SK-N-SH (cell line): ENCODE data around the gene IL2RG. TPM values are rescaled to one million over a fixed set of nuclear protein-coding genes. Genes with fewer than 3 reads are reported as not detected.

ENCODE experiments used
- CTCF ChIA-PET: fragments of 300-600, 350-600 bp; formaldehyde crosslinking; extraction: SDS; loops from one replicate; lab custom pipeline; 2021; lab: Yijun Ruan, JAX
- POLR2A ChIA-PET: fragments of 350-600 bp; sonication (Branson Sonifier 250); formaldehyde crosslinking; extraction: SDS; loops from one replicate; lab custom pipeline; 2020; ENCODE audit warnings: antibody characterized with exemption, inconsistent platforms; lab: Yijun Ruan, JAX
- DNase-seq: peaks from one replicate; pipeline ENCODE4 v3.0.0; 2012
- H2AFZ ChIP-seq: fragments of 200-600 bp; sonication (generic); 2 replicates; pipeline ENCODE4 v1.8.1; 2016; ENCODE audit warnings: antibody characterized with exemption, mild to moderate bottlenecking, low read depth
- H3F3A ChIP-seq: fragments of 200-600 bp; sonication (generic); replicated peaks from 2 replicates; pipeline ENCODE3; 2016; ENCODE audit warnings: antibody characterized with exemption, mild to moderate bottlenecking; ENCODE audit not compliant: insufficient read depth
- H3K27ac ChIP-seq, 2 experiments: fragments of 200-500 bp in 1 of 2; fragments of 200-600 bp in 1 of 2; sonication (Bioruptor generic) in 1 of 2; sonication (generic), shearing (Covaris generic) in 1 of 2; 2 replicates each; pipeline versions ENCODE4 v1.5.1 to v1.6.1; 2014 to 2016; ENCODE audit warnings: low read depth in 2 of 2, inconsistent platforms in 1 of 2, low read length in 1 of 2, mild to moderate bottlenecking in 1 of 2, mixed read lengths in 1 of 2
- H3K27me3 ChIP-seq: fragments of 200-600 bp; sonication (generic), shearing (Covaris generic); 2 replicates; pipeline ENCODE4 v1.6.1; 2016; ENCODE audit warnings: mixed run types; ENCODE audit not compliant: insufficient read depth
- H3K36me3 ChIP-seq, 2 experiments: fragments of 200-500 bp in 1 of 2; fragments of 200-600 bp in 1 of 2; sonication (Bioruptor generic) in 1 of 2; sonication (generic) in 1 of 2; replicated peaks in 1 of 2; 2 replicates each; pipeline versions ENCODE3 to v1.5.1; 2014 to 2016; ENCODE audit warnings: low read length in 1 of 2, mild to moderate bottlenecking in 1 of 2; ENCODE audit not compliant: insufficient read depth in 2 of 2, control insufficient read depth in 1 of 2
- H3K4me1 ChIP-seq, 2 experiments: fragments of 200-500 bp in 1 of 2; fragments of 200-600 bp in 1 of 2; sonication (Bioruptor generic) in 1 of 2; sonication (generic), shearing (Covaris generic) in 1 of 2; 2 replicates each; pipeline versions ENCODE4 v1.5.1 to v1.6.1; 2014 to 2016; ENCODE audit warnings: low read depth in 1 of 2, low read length in 1 of 2, mixed run types in 1 of 2; ENCODE audit not compliant: insufficient read depth in 2 of 2, control insufficient read depth in 1 of 2
- H3K4me2 ChIP-seq: fragments of 200-600 bp; sonication (generic), shearing (Covaris generic); 2 replicates; pipeline ENCODE4 v1.6.1; 2017; ENCODE audit warnings: mixed run types
- H3K4me3 ChIP-seq, 2 experiments: fragments of 200-500 bp in 1 of 2; fragments of 200-600 bp in 1 of 2; sonication (Bioruptor generic) in 1 of 2; sonication (generic), shearing (Covaris generic) in 1 of 2; 2 replicates each; pipeline versions ENCODE4 v1.5.1 to v1.8.1; 2014 to 2016; ENCODE audit warnings: low read depth in 2 of 2, inconsistent platforms in 1 of 2, low read length in 1 of 2, mild to moderate bottlenecking in 1 of 2, mixed read lengths in 1 of 2, moderate library complexity in 1 of 2
- H3K79me2 ChIP-seq: fragments of 200-600 bp; sonication (generic); 2 replicates; pipeline ENCODE4 v1.8.1; 2017; ENCODE audit warnings: mild to moderate bottlenecking; ENCODE audit not compliant: insufficient read depth
- H3K9ac ChIP-seq: fragments of 200-600 bp; sonication (generic); 2 replicates; pipeline ENCODE4 v1.6.1; 2017; ENCODE audit warnings: mixed run types
- H3K9me2 ChIP-seq: fragments of 200-600 bp; sonication (generic); 2 replicates; pipeline ENCODE4 v1.6.1; 2017; ENCODE audit warnings: mixed run types
- H3K9me3 ChIP-seq: fragments of 200-600 bp; sonication (generic); 2 replicates; pipeline ENCODE4 v1.6.1; 2017; ENCODE audit warnings: mixed run types, mild to moderate bottlenecking, moderate library complexity
- H4K20me1 ChIP-seq: fragments of 200-600 bp; sonication (generic); 2 replicates; pipeline ENCODE4 v1.6.1; 2017; ENCODE audit warnings: mild to moderate bottlenecking, mixed run types; ENCODE audit not compliant: insufficient read depth
- CHD2 ChIP-seq: fragments of 150-350 bp; IDR thresholded peaks from 2 replicates; pipeline ENCODE4 v1.6.1; 2018; ENCODE audit warnings: low read length; ENCODE audit not compliant: partially characterized antibody
- FOSL2 ChIP-seq: IDR thresholded peaks from 2 replicates; pipeline ENCODE4 v1.4.0; 2012; ENCODE audit warnings: low read depth, mild to moderate bottlenecking, moderate library complexity, borderline replicate concordance
- FOXJ3 ChIP-seq: sonication (generic); formaldehyde crosslinking; IDR thresholded peaks from 2 replicates; pipeline ENCODE4 v1.5.1; 2020; ENCODE audit warnings: mild to moderate bottlenecking, missing genetic modification reagents
- MEF2A ChIP-seq: IDR thresholded peaks from 2 replicates; pipeline ENCODE4 v1.4.0; 2012; ENCODE audit warnings: low read depth, borderline replicate concordance
- POLR2AphosphoS5 ChIP-seq: IDR thresholded peaks from 2 replicates; pipeline ENCODE4 v1.6.1; 2012; ENCODE audit warnings: low read depth, low read length
- RXRA ChIP-seq: IDR thresholded peaks from 2 replicates; pipeline ENCODE4 v1.4.0; 2012; ENCODE audit warnings: low read depth, mild to moderate bottlenecking, borderline replicate concordance
- SMC3 ChIP-seq: IDR thresholded peaks from 2 replicates; pipeline ENCODE4 v1.6.1; 2012; ENCODE audit warnings: low read depth, low read length, improper control_type of control experiment
- YY1 ChIP-seq: IDR thresholded peaks from 2 replicates; pipeline ENCODE4 v1.4.0; 2012; ENCODE audit warnings: low read depth, mild to moderate bottlenecking
- WGBS: methylation state at CpG from one replicate; pipeline ENCODE4 v1.1.6; 2017; ENCODE audit warnings: low lambda C conversion rate; 5-methylcytosine and 5-hydroxymethylcytosine counted together
- polyA plus RNA-seq, 3 experiments: library from polyadenylated mRNA; depleted of rRNA; stranded (reverse); fragments of >200 nt; gene quantifications; 2 replicates each; pipeline ENCODE4 v1.2.3, GENCODE V29; 2012
- TF ChIP-seq, protein P1 (sequence below): IDR thresholded peaks from 2 replicates; pipeline ENCODE4 v1.4.0; 2012; ENCODE audit warnings: low read depth

The IL2RG gene
- polyA plus RNA-seq, 1 of the 3 experiments (the other 2 are of a cell fraction) = not detected

DNA sequence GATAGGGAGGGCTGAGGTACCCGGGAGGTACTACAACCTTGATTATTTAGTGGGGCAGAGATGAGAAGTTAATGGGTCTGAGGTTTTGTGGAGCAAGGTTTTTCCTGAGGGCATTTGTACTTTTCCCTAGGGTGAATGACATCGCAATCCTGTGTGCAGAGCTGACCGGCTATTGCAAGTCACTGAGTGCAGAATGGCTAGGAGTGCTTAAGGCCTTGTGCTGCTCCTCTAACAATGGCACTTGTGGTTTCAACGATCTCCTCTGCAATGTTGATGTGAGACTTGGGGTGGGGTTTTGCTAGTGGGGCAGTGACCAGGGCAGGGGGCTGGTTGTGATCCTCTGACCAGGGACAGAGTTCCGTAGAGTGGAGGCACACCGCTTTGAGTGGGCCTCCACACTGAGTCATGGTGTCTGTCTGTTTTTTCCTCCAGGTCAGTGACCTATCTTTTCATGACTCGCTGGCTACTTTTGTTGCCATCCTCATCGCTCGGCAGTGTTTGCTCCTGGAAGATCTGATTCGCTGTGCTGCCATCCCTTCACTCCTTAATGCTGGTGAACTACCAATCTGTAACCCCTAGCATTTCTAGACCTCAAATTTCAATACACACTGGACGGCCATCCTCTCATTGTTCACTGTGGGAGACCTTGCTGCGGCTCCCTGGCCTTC, 16.9 kb upstream of the IL2RG start:
- Histone ChIP-seq H3K27me3 (peaks cover 5% of the 10 kb centered on the region; the same call in 1 of the 2 replicates), H3K9ac (no peak overlapping the region; the same call in 1 of the 2 replicates), H3F3A (no peaks in the 10 kb centered on the region), H3K4me2 (peak overlapping the region; percentile 43; the same call in 1 of the 2 replicates), H3K9me2 (no peaks in the 10 kb centered on the region), H4K20me1 (no peaks in the 10 kb centered on the region), H3K36me3 (peaks cover 12 to 82% of the 10 kb centered on the region in 2 experiments), H3K4me3 (no peak overlapping the region), H3K79me2 (no peaks in the 10 kb centered on the region), H3K4me1 (peaks cover 0 to 4% of the 10 kb centered on the region in 2 experiments; a peak in 1 of 4 replicates), H2AFZ (no peak overlapping the region), H3K27ac (peak overlapping the region in 1 of 2 experiments; percentile 37; a peak in 2 of 4 replicates), H3K9me3 (no peaks in the 10 kb centered on the region)
- no peak for DNase-seq
- WGBS = 50% methylated on average over 10 of the region's 12 CpGs
- POLR2A ChIA-PET = interaction anchor here (0.5 kb wide), 1 partner anchor 176 kb away, joined by 4 read pairs; no protein-coding TSS in a partner anchor
- CTCF ChIA-PET = interaction anchor here (0.7 to 3.0 kb wide), 17 partner anchors 9 to 146 kb away, joined by 3 to 30 read pairs (median 5); partner anchors contain the start of genes FOXO4, MED12 and SNX12
- TF ChIP-seq FOSL2 = peak; percentile 36; the same call in 1 of the 2 replicates
- no peak for TF ChIP-seq CHD2

DNA sequence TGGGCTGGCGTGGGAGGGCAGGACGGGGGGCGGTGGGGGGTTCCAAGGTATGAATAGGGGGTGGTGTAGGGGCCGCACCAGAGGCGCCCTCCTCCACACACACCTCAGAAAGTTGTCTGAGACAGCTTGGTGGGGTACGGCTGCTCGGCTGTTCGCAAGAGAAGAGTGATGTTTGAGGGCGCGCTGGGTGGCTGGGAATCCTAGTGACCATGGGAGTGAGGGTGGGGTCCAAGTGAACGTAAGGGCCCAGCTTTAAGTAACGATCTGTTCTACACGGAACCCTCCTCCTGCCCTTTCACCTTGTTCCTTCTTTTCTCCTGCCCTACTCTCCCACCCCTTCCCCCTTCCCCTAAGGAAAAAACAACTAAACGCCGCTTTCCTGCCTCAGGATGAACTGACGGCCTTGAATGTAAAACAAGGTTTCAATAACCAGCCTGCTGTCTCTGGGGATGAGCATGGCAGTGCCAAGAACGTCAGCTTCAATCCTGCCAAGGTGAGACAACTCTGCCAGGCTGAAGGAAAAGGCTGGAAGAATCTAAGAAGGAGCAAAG, 7.7 kb upstream of the IL2RG start:
- Histone ChIP-seq H3K4me3 (peak overlapping the region; percentile 62 to 70), H2AFZ (no peak overlapping the region), H3K9me3 (no peaks in the 10 kb centered on the region), H3K4me1 (peaks cover 0 to 8% of the 10 kb centered on the region in 2 experiments; a peak in 1 of 4 replicates), H3K36me3 (peaks cover 12 to 38% of the 10 kb centered on the region in 2 experiments), H3K27ac (no peak overlapping the region; a peak in 2 of 4 replicates), H3K79me2 (peaks cover 13% of the 10 kb centered on the region; the same call in 1 of the 2 replicates), H3K27me3 (no peaks in the 10 kb centered on the region; the same call in 1 of the 2 replicates)
- POLR2A ChIA-PET = interaction anchor here (0.9 to 2.0 kb wide), 4 partner anchors 8 to 63 kb away, joined by 3 to 8 read pairs (median 4); no protein-coding TSS in a partner anchor
- no peak for TF ChIP-seq SMC3
- no peak for TF ChIP-seq MEF2A
- TF ChIP-seq, all 33 proteins: peak for 0
- Histone ChIP-seq H3K9ac (peak overlapping the region; percentile 84), H4K20me1 (no peaks in the 10 kb centered on the region), H3K4me2 (peak overlapping the region; percentile 85), H3K9me2 (no peaks in the 10 kb centered on the region), H3F3A (no peaks in the 10 kb centered on the region)
- CTCF ChIA-PET = interaction anchor here (0.6 to 4.9 kb wide), 3 partner anchors 11 to 109 kb away, joined by 3 to 27 read pairs (median 4); no protein-coding TSS in a partner anchor
- 30% methylated on average over 13 of the region's 17 CpGs for WGBS
- no peak for DNase-seq

DNA sequence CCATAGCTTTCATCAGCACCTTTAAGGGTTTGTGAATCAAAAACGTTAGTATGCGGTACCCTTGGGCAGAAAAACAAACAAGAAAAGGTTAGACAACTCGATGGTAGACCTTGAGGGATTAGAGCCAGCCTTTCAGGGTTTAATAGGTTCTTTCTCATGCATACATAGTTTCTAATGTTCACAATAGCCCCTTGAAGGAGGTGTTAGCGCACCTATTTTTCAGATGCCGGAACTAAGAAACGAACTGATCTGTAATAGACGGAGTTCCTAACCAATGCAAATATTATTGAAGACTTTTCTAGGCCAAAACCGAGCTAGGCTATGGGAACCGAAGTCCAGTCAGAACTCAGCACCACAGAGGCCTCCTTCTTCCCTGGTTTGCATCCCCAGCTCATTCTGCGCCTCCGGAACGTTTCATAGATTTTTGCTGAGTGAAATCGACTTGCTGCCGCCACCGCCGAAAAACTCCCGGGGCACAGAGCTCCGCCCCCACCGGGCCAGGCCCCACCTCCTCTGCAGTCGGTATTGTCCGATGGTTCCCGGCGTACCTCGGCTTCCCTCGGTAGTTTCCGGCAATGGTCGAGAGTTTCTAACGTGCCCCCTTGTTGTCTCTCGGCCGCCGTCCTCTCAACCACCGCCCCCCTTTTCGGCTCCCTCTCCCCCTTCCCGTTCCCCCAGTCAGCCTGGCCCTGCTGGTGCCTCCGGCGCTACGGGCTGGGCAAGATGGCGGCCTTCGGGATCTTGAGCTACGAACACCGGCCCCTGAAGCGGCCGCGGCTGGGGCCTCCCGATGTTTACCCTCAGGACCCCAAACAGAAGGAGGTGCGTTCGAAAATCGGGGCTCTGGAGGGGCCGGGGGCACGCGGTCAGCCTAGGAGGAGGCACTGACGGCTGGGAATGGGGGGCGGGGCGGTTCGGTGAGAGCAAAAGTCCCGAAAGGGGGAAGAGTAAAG, 6.9 kb upstream of the IL2RG start, which contains the start of gene MED12:
MED12 (plus strand) TSS at position 565 of the 953 bp plus-strand sequence; CDS start at position 724, 159 bp downstream.
- H3K4me1 ChIP-seq = peaks cover 0 to 8% of the 10 kb centered on the region in 2 experiments; a peak in 1 of 4 replicates
- TF ChIP-seq YY1 (peak; percentile 89), FOXJ3 (CRISPR knock-in tag) (no peak), RXRA (no peak), POLR2AphosphoS5 (peak; percentile 44)
- TF ChIP-seq, protein P1, sequence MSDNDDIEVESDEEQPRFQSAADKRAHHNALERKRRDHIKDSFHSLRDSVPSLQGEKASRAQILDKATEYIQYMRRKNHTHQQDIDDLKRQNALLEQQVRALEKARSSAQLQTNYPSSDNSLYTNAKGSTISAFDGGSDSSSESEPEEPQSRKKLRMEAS = 0 out of 2 replicates have a peak, but pooled peaks have one; percentile 24
- TF ChIP-seq, all 33 proteins: peak for 3
- Histone ChIP-seq H3K9ac (peak within 1 kb of the TSS; percentile 84), H3K9me2 (no peaks in the 10 kb centered on the region), H3K36me3 (peaks cover 12 to 30% of the 10 kb centered on the region in 2 experiments), H4K20me1 (no peaks in the 10 kb centered on the region), H3K4me3 (peak within 1 kb of the TSS; percentile 62 to 70), H3K79me2 (peaks cover 13% of the 10 kb centered on the region; the same call in 1 of the 2 replicates), H3K9me3 (no peaks in the 10 kb centered on the region), H3K27ac (peak within 1 kb of the TSS; percentile 53 to 62; a peak in 3 of 4 replicates), H3K4me2 (peak within 1 kb of the TSS; percentile 85), H2AFZ (peak within 1 kb of the TSS; percentile 98), H3K27me3 (no peaks in the 10 kb centered on the region; the same call in 1 of the 2 replicates), H3F3A (no peaks in the 10 kb centered on the region)
- 9% methylated on average over 50 of the region's 56 CpGs for WGBS
- ChIA-PET POLR2A (interaction anchor here (0.9 to 2.0 kb wide), 4 partner anchors 9 to 64 kb away, joined by 3 to 8 read pairs (median 4); no protein-coding TSS in a partner anchor), CTCF (interaction anchor here (0.6 to 4.9 kb wide), 6 partner anchors 11 to 147 kb away, joined by 3 to 27 read pairs (median 3); partner anchors contain the start of gene FOXO4)
- DNase-seq = peak; percentile 88
